ENCODE data around the gene PGS1. TPM values are rescaled to one million over a fixed set of nuclear protein-coding genes. Genes with fewer than 3 reads are reported as not detected.

Gene PGS1
- total RNA-seq, 2 experiments from 2014 or later, result 73.3 to 75.0 TPM

GRCh38 chr17:78468366-78468765 lies 89.9 kb downstream of the PGS1 start:
- intact Hi-C loops (cut with DNase I, micrococcal nuclease), result no loop called here
- no peak overlapping the region for H3K27ac Mint-ChIP-seq
- H3K36me3 Mint-ChIP-seq (ENCODE audit: low read depth), result no peaks in the 10 kb centered on the region
- DNase-seq (no peak), ATAC-seq (no peak)
- no peaks in the 10 kb centered on the region for H3K4me1 Mint-ChIP-seq
- H3K9me3 Mint-ChIP-seq (ENCODE audit: low read depth), result no peaks in the 10 kb centered on the region
- ChIA-PET POLR2A (no interaction called here), CTCF (interaction anchor here (0.6 kb wide), 1 partner anchor 715 kb away, joined by 3 read pairs; no protein-coding TSS in a partner anchor)
- no peaks in the 10 kb centered on the region for H3K27me3 Mint-ChIP-seq
- H3K4me3 Mint-ChIP-seq, result no peak overlapping the region

- ATAC-seq (no peak), DNase-seq (no peak)
- CTCF ChIA-PET, result no interaction called here
- Mint-ChIP-seq H3K27ac (no peak overlapping the region), H3K27me3 (no peaks in the 10 kb centered on the region), H3K9me3 (ENCODE audit: low read depth) (no peaks in the 10 kb centered on the region), H3K4me3 (no peak overlapping the region), H3K4me1 (peaks cover under 1% of the 10 kb centered on the region), H3K36me3 (ENCODE audit: low read depth) (no peaks in the 10 kb centered on the region)
- POLR2A ChIA-PET, result no interaction called here
- intact Hi-C loops (cut with DNase I, micrococcal nuclease), result no loop called here
These were observed 91.0 kb downstream of the PGS1 start for GRCh38 chr17:78469443-78469842.

DNA sequence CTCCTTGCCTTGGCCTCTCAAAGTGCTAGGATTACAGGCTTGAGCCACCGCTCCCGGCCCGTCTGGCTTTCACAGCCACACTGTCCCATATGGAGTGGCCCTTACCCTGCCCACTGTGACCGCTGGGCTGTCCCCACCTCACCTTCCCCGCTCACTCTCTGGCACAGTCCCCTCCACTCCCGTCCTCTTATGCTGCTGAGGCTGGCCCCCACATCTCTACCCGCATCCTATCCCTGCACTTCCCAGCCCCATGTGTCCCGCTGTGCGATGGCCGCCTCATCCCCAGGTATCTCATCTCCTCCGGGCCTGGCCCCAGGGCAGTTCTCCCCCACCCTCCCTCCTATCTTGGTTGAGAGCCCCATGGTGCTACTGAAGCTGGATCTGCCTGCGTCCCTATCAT lies 93.2 kb downstream of the PGS1 start:
- DNase-seq, result no peak
- Mint-ChIP-seq H3K9me3 (ENCODE audit: low read depth) (no peaks in the 10 kb centered on the region), H3K27ac (no peak overlapping the region), H3K4me1 (peaks cover 4% of the 10 kb centered on the region), H3K36me3 (ENCODE audit: low read depth) (no peaks in the 10 kb centered on the region), H3K4me3 (no peak overlapping the region), H3K27me3 (no peaks in the 10 kb centered on the region)
- POLR2A ChIA-PET, result no interaction called here
- no peak for ATAC-seq
- intact Hi-C loops (cut with DNase I, micrococcal nuclease), result no loop called here
- CTCF ChIA-PET, result no interaction called here

- H3K9me3 Mint-ChIP-seq (ENCODE audit: low read depth), result no peaks in the 10 kb centered on the region
- intact Hi-C loops (cut with DNase I, micrococcal nuclease), result no loop called here
- peaks cover 4% of the 10 kb centered on the region for H3K4me1 Mint-ChIP-seq
- CTCF ChIA-PET, result interaction anchor here (0.5 to 0.6 kb wide), 3 partner anchors 27 to 497 kb away, joined by 3 read pairs; no protein-coding TSS in a partner anchor
- H3K27me3 Mint-ChIP-seq, result no peaks in the 10 kb centered on the region
- no peak for DNase-seq
- ATAC-seq, result no peak
- H3K4me3 Mint-ChIP-seq, result no peak overlapping the region
- no peak overlapping the region for H3K27ac Mint-ChIP-seq
- no peaks in the 10 kb centered on the region for H3K36me3 Mint-ChIP-seq (ENCODE audit: low read depth)
- POLR2A ChIA-PET, result no interaction called here
These were observed 93.8 kb downstream of the PGS1 start for GRCh38 chr17:78472035-78472905.

DNA sequence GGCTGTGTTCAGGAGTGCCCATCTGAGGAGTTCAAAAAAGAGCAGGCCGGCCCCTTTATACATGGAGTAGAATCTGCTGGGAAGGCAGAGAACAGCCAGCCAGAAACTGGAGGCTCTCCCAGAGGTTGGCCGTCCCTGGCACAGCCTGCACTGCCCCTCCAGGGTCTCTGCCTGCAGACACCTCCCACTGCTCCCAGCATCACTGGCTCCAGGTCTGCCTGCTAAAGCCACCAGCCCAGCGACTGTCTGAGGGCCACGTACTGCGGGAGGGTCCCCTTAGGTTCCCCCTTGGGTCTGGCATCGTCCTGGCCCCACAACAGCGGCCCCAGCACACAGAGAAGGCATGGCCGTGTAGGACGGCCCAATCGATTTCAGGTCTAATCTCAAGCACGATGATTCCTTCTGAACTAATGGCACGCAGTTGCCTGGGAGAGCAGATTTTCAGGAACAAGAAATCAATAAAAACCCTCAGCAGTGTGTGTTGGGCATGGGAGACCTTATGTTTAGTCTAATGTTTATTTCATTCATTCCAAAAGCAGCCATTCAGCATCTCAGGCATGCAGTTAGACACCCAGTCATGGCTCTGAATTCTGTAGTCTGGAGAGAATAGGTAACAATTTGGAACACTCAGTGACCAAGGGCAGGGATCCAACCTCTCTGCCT lies 95.6 kb downstream of the PGS1 start:
- CTCF ChIA-PET, result no interaction called here
- Mint-ChIP-seq H3K4me1 (peaks cover 4% of the 10 kb centered on the region), H3K36me3 (ENCODE audit: low read depth) (no peaks in the 10 kb centered on the region), H3K4me3 (no peak overlapping the region), H3K27ac (no peak overlapping the region), H3K9me3 (ENCODE audit: low read depth) (no peaks in the 10 kb centered on the region), H3K27me3 (no peaks in the 10 kb centered on the region)
- no peak for ATAC-seq
- intact Hi-C loops (cut with DNase I, micrococcal nuclease), result no loop called here
- no peak for DNase-seq
- POLR2A ChIA-PET, result no interaction called here

Other genes with a start within 250 kb of the PGS1 start
- gene TMC6, start 249.9 kb upstream of the PGS1 start, total RNA-seq, result 100 to 1,000 TPM; 138 to 145 TPM
- gene TMC8, start 247.9 kb upstream of the PGS1 start, total RNA-seq, result 100 to 1,000 TPM; 123 to 139 TPM
- gene C17orf99, start 232.3 kb upstream of the PGS1 start, total RNA-seq, result not detected
- 10 to 100 TPM; 79.1 to 89.2 TPM for gene SYNGR2, start 210.1 kb upstream of the PGS1 start, total RNA-seq
- 100 to 1,000 TPM; 157 to 195 TPM for gene TK1, start 191.6 kb upstream of the PGS1 start, total RNA-seq
- 10 to 100 TPM; 26.3 to 26.7 TPM for gene AFMID, start 191.3 kb upstream of the PGS1 start, total RNA-seq
- 100 to 1,000 TPM; 100 to 107 TPM for gene BIRC5, start 164.4 kb upstream of the PGS1 start, total RNA-seq
- gene TMEM235, start 147.0 kb upstream of the PGS1 start, total RNA-seq, result not detected
- gene SOCS3, start 18.6 kb upstream of the PGS1 start, total RNA-seq, result 100 to 1,000 TPM; 150 to 162 TPM
- under 1 TPM; 0.12 to 0.14 TPM for gene DNAH17, start 198.7 kb downstream of the PGS1 start, total RNA-seq